ENCODE measurements around the gene TUSC2.

The TUSC2 gene

GRCh38 chr3:50319181-50319893, 8.7 kb downstream of the TUSC2 start:
- TF ChIP-seq POLR2AphosphoS5 (IDR thresholded peaks at IDR 0.05; ENCODE audit: low read depth, low read length) (0 out of 2 replicates have a peak, but pooled peaks have one; percentile 17), FOXP2 (optimal IDR thresholded peaks at IDR 0.05; ENCODE audit: borderline replicate concordance, extremely low read depth, extremely low read length, insufficient read depth) (no peak), TAF1 (IDR thresholded peaks at IDR 0.05; ENCODE audit: borderline replicate concordance, insufficient read depth, low read length) (no peak)

GRCh38 chr3:50318615-50319014, 9.4 kb downstream of the TUSC2 start:
- TF ChIP-seq TAF1 (IDR thresholded peaks at IDR 0.05; ENCODE audit: borderline replicate concordance, insufficient read depth, low read length) = no peak
- TF ChIP-seq SIN3A (IDR thresholded peaks at IDR 0.05; ENCODE audit: borderline replicate concordance, insufficient read depth, low read length) = no peak
- TF ChIP-seq FOXP2 (optimal IDR thresholded peaks at IDR 0.05; ENCODE audit: borderline replicate concordance, extremely low read depth, extremely low read length, insufficient read depth) = no peak
- TF ChIP-seq POLR2AphosphoS5 (IDR thresholded peaks at IDR 0.05; ENCODE audit: low read depth, low read length) = no peak

- TF ChIP-seq REST (IDR thresholded peaks at IDR 0.05; ENCODE audit: insufficient read depth in 1 of 2, low read depth in 2 of 2, low read length in 2 of 2) (no peak), FOXP2 (optimal IDR thresholded peaks at IDR 0.05; ENCODE audit: borderline replicate concordance, extremely low read depth, extremely low read length, insufficient read depth) (no peak), TAF1 (IDR thresholded peaks at IDR 0.05; ENCODE audit: borderline replicate concordance, insufficient read depth, low read length) (no peak), SIN3A (IDR thresholded peaks at IDR 0.05; ENCODE audit: borderline replicate concordance, insufficient read depth, low read length) (no peak), POLR2AphosphoS5 (IDR thresholded peaks at IDR 0.05; ENCODE audit: low read depth, low read length) (no peak)
Observed at GRCh38 chr3:50318163-50318562, 9.9 kb downstream of the TUSC2 start.

- TF ChIP-seq TAF1 (IDR thresholded peaks at IDR 0.05; ENCODE audit: borderline replicate concordance, insufficient read depth, low read length) (no peak), FOXP2 (optimal IDR thresholded peaks at IDR 0.05; ENCODE audit: borderline replicate concordance, extremely low read depth, extremely low read length, insufficient read depth) (no peak), SIN3A (IDR thresholded peaks at IDR 0.05; ENCODE audit: borderline replicate concordance, insufficient read depth, low read length) (no peak)
Observed at GRCh38 chr3:50317300-50317699, 10.7 kb downstream of the TUSC2 start.

GRCh38 chr3:50316657-50317242, 11.3 kb downstream of the TUSC2 start:
- no peak for TF ChIP-seq SIN3A (IDR thresholded peaks at IDR 0.05; ENCODE audit: borderline replicate concordance, insufficient read depth, low read length)
- no peak for TF ChIP-seq POLR2AphosphoS5 (IDR thresholded peaks at IDR 0.05; ENCODE audit: low read depth, low read length)
- no peak for TF ChIP-seq REST (IDR thresholded peaks at IDR 0.05; ENCODE audit: insufficient read depth in 1 of 2, low read depth in 2 of 2, low read length in 2 of 2)
- TF ChIP-seq TAF1 (IDR thresholded peaks at IDR 0.05; ENCODE audit: borderline replicate concordance, insufficient read depth, low read length) = no peak
- TF ChIP-seq FOXP2 (optimal IDR thresholded peaks at IDR 0.05; ENCODE audit: borderline replicate concordance, extremely low read depth, extremely low read length, insufficient read depth) = no peak

GRCh38 chr3:50314816-50315215, 13.2 kb downstream of the TUSC2 start:
- no peak for TF ChIP-seq SIN3A (IDR thresholded peaks at IDR 0.05; ENCODE audit: borderline replicate concordance, insufficient read depth, low read length)
- no peak for TF ChIP-seq TAF1 (IDR thresholded peaks at IDR 0.05; ENCODE audit: borderline replicate concordance, insufficient read depth, low read length)
- TF ChIP-seq FOXP2 (optimal IDR thresholded peaks at IDR 0.05; ENCODE audit: borderline replicate concordance, extremely low read depth, extremely low read length, insufficient read depth) = no peak
- TF ChIP-seq REST (IDR thresholded peaks at IDR 0.05; ENCODE audit: insufficient read depth in 1 of 2, low read depth in 2 of 2, low read length in 2 of 2) = no peak
- no peak for TF ChIP-seq POLR2AphosphoS5 (IDR thresholded peaks at IDR 0.05; ENCODE audit: low read depth, low read length)
